Colonic mucosa (tissue), 4 donors: ENCODE measurements around the gene DMKN. TPM values are rescaled to one million over a fixed set of nuclear protein-coding genes. Genes with fewer than 3 reads are reported as not detected.

Source experiments
- DNase-seq: peaks from one replicate; pipeline ENCODE4 v3.0.0-alpha.2; 2020
- H3K27ac ChIP-seq: fragments of 200-600 bp; one replicate; pipeline ENCODE4 v1.8.0; 2021
- H3K27me3 ChIP-seq: fragments of 200-600 bp; one replicate; pipeline ENCODE4 v1.8.0; 2021
- H3K36me3 ChIP-seq: fragments of 200-600 bp; one replicate; pipeline ENCODE4 v1.8.0; 2021
- H3K4me1 ChIP-seq: fragments of 200-600 bp; one replicate; pipeline ENCODE4 v1.8.0; 2021; ENCODE audit warnings: mild to moderate bottlenecking
- H3K4me3 ChIP-seq: fragments of 200-600 bp; one replicate; pipeline ENCODE4 v1.8.0; 2021
- H3K9ac ChIP-seq, 2 donors: one replicate each; pipeline ENCODE4 v1.7.0; 2013; ENCODE audit warnings: control low read depth in 2 of 2, low read depth in 2 of 2, low read length in 2 of 2
- H3K9me3 ChIP-seq: fragments of 200-600 bp; one replicate; pipeline ENCODE4 v1.8.0; 2021
- intact Hi-C: fragments of 100-400 bp; cut with DNase I; formaldehyde crosslinking; loops from one replicate; pipeline ENCODE4 v1.14.1; 2022
- total RNA-seq, 2 donors: library from RNA; stranded (reverse); fragmentation: NEBNext Ultra II Directional in 1 of 2; extraction: Animal tissue kit (Norgen Biotek cat#: 25700) in 1 of 2; gene quantifications; one replicate each; pipeline ENCODE4 v1.2.1, GENCODE V29; 2021
- TF ChIP-seq, protein P1 (sequence below): fragments of 200-600 bp; IDR thresholded peaks from one replicate; pipeline ENCODE4 v1.8.0; 2022; ENCODE audit warnings: antibody characterized with exemption, mild to moderate bottlenecking
- donor health status: healthy.
- donor health status: DM: no; HTN: no; CAD: no.
- donor health status: DM: no; HTN: no; CAD: no.

DMKN gene
- total RNA-seq, 2 donors from 2014 or later, result 12.8 to 14.6 TPM

DNA sequence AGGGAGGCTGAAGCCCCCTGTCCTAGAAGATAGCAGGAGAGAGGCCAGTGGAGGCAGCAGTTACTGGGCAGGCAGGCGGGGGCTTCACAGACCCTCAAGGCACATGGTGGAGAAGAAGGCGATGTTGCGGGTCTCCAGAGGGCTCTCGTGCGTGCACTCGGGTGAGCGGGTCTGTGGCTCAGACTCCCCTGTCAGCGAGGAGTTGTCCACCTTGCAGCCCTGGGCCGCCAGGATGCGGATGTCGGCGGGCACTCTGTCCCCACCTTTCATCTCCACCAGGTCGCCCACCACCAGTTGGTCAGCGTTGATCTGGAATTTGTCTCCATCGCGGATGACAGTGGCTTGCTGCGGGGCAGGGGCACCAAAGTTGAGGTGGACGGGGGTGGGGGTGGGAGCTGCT, 46.8 kb upstream of the DMKN start:
- Histone ChIP-seq H3K27ac (no peak overlapping the region), H3K9me3 (no peaks in the 10 kb centered on the region), H3K9ac (no peak overlapping the region), H3K4me1 (peaks cover 3% of the 10 kb centered on the region), H3K4me3 (no peak overlapping the region), H3K36me3 (no peaks in the 10 kb centered on the region), H3K27me3 (peaks cover 13% of the 10 kb centered on the region)
- TF ChIP-seq, protein P1, sequence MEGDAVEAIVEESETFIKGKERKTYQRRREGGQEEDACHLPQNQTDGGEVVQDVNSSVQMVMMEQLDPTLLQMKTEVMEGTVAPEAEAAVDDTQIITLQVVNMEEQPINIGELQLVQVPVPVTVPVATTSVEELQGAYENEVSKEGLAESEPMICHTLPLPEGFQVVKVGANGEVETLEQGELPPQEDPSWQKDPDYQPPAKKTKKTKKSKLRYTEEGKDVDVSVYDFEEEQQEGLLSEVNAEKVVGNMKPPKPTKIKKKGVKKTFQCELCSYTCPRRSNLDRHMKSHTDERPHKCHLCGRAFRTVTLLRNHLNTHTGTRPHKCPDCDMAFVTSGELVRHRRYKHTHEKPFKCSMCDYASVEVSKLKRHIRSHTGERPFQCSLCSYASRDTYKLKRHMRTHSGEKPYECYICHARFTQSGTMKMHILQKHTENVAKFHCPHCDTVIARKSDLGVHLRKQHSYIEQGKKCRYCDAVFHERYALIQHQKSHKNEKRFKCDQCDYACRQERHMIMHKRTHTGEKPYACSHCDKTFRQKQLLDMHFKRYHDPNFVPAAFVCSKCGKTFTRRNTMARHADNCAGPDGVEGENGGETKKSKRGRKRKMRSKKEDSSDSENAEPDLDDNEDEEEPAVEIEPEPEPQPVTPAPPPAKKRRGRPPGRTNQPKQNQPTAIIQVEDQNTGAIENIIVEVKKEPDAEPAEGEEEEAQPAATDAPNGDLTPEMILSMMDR, result no peak
- intact Hi-C loops, result no loop called here
- no peak for DNase-seq

- intact Hi-C loops, result no loop called here
- no peak for DNase-seq
- H3K4me3 ChIP-seq, result no peak overlapping the region
Measured at GRCh38 chr19:35559781-35560180, 46.3 kb upstream of the DMKN start.

DNA sequence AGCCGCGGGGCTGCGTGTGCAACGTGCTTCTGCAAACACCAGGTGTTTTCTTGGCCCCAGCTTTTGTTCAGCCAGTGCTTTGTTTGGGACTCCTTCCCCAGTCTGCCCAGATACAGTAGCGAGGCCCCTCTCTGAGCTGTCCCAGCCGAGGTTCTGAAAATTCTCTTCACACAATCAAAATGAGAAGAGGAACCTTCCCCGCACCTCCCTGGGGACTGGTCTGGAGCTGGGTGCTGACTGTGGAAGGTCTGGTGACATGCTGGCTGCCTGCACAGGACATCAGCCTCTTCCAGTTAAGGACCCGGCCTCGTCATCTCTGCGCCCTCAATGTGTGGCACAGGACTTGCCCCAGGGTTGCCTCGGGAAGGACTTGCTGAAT, 45.8 kb upstream of the DMKN start:
- TF ChIP-seq, protein P1, result no peak
- DNase-seq, result no peak
- H3K4me3 ChIP-seq, result no peak overlapping the region
- peaks cover 13% of the 10 kb centered on the region for H3K27me3 ChIP-seq
- H3K36me3 ChIP-seq, result no peaks in the 10 kb centered on the region
- intact Hi-C loops, result no loop called here
- no peak overlapping the region for H3K27ac ChIP-seq
- H3K9ac ChIP-seq, result no peak overlapping the region
- H3K9me3 ChIP-seq, result no peaks in the 10 kb centered on the region
- H3K4me1 ChIP-seq, result peaks cover 3% of the 10 kb centered on the region

More at GRCh38 chr19:35559781-35560180, 46.3 kb upstream of the DMKN start:
- peaks cover 3% of the 10 kb centered on the region for H3K4me1 ChIP-seq
- no peak overlapping the region for H3K27ac ChIP-seq
- no peak overlapping the region for H3K9ac ChIP-seq
- TF ChIP-seq, protein P1, result no peak
- H3K9me3 ChIP-seq, result no peaks in the 10 kb centered on the region
- no peaks in the 10 kb centered on the region for H3K36me3 ChIP-seq
- H3K27me3 ChIP-seq, result peaks cover 13% of the 10 kb centered on the region

DNA sequence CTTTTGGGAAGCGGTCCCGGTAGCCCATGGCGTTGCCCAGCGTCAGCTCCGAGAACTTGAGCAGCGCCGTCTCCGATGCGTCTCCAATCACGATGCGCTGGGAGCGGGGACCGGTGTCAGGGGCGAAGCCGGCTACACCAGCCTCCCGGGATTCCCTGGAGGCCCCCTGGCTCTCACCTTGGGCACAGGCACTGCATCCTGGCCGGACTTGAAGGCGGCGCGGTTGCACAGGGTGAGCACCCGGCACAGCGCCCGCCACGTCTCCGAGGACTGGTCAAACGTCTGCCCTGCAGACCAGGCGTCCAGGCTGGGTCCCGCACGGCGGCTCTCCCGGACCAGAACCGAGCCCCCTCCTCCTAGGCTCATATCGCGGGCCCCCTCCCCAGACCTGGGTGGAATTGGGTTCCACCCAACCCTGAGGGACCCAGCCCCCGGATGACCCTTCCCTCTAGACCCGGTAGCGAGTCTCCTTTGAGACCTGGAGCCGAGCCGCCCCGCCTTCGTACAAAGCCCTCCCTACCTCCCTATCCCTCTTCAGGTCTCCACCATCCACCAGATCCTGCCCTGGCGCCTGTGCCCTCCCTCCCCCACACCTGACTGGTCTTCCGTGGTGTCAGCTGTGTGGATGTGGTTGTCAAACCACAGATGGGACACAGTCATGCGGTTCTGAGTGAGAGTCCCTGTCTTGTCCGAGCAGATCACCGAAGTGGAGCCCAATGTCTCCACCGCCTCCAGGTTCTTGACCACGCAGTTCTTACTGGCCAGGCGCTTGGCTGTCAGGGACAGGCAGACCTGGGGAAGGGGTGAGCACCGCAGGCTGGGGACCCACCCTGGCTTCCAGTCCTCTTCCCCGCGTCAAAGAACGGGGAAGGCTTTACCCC, 45.2 kb upstream of the DMKN start:
- DNase-seq, result no peak
- peaks cover 3% of the 10 kb centered on the region for H3K4me1 ChIP-seq
- intact Hi-C loops, result no loop called here
- no peaks in the 10 kb centered on the region for H3K36me3 ChIP-seq
- H3K27me3 ChIP-seq, result peaks cover 13% of the 10 kb centered on the region
- no peak overlapping the region for H3K4me3 ChIP-seq
- no peak overlapping the region for H3K9ac ChIP-seq
- no peaks in the 10 kb centered on the region for H3K9me3 ChIP-seq
- TF ChIP-seq, protein P1, result no peak
- no peak overlapping the region for H3K27ac ChIP-seq

- Histone ChIP-seq H3K4me3 (no peak overlapping the region), H3K9ac (no peak overlapping the region), H3K9me3 (no peaks in the 10 kb centered on the region), H3K36me3 (no peaks in the 10 kb centered on the region), H3K27ac (no peak overlapping the region), H3K4me1 (peaks cover 3% of the 10 kb centered on the region), H3K27me3 (peaks cover 13% of the 10 kb centered on the region)
- intact Hi-C loops, result no loop called here
- DNase-seq, result peak; percentile 75
- TF ChIP-seq, protein P1, result no peak
Measured at GRCh38 chr19:35557539-35558399, 44.3 kb upstream of the DMKN start.
